Measurements from ENCODE around the gene ARX. TPM values are rescaled to one million over a fixed set of nuclear protein-coding genes. Genes with fewer than 3 reads are reported as not detected.

ARX gene
- total and polyA plus RNA-seq, 12 donors: 0.13 TPM; not detected in 11

DNA sequence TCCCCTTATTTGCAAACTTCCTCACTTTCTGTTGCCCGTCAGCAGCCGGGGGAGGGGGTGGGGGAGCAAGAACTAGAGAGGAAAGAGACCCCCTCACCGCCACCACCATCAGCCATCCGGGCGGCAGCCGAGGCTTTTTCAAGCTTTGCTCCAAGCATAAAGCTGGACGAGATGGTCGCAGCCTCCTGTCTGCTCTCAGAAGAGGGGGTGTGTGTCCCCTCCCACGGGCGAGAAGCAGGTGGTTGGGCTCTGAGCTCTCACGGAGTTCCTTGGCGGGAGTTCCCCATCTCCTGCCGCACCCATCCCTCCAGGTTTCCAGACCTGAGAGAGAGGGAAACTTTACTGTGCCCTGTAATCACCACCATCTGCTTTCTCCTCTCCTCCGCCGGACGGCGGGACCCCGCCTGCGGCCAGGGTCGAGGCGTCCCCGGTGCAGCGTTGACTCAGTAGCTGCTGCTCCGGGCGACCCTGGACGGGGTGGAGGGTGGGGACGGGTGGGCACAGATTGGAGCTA lies 4.7 kb upstream of the ARX start:
- Histone ChIP-seq H3K36me3 (no peaks in the 10 kb centered on the region), H3K27ac (no peak overlapping the region), H3K9me3 (no peaks in the 10 kb centered on the region), H3K4me3 (peak overlapping the region in 1 of 10 donors; percentile 14), H3K27me3 (peaks cover 9 to 100% (median 91%) of the 10 kb centered on the region in 7 donors), H3K4me1 (peaks cover 0 to 23% (median 11%) of the 10 kb centered on the region in 9 donors)
- DNase-seq (no peak), ATAC-seq (no peak)
- intact Hi-C loops (cut with DNase I): no loop called here
- 3% methylated on average over 13 to 16 of the region's 27 CpGs for WGBS, 2 donors
- TF ChIP-seq CTCF (IDR thresholded peaks at IDR 0.05): no peak

DNA sequence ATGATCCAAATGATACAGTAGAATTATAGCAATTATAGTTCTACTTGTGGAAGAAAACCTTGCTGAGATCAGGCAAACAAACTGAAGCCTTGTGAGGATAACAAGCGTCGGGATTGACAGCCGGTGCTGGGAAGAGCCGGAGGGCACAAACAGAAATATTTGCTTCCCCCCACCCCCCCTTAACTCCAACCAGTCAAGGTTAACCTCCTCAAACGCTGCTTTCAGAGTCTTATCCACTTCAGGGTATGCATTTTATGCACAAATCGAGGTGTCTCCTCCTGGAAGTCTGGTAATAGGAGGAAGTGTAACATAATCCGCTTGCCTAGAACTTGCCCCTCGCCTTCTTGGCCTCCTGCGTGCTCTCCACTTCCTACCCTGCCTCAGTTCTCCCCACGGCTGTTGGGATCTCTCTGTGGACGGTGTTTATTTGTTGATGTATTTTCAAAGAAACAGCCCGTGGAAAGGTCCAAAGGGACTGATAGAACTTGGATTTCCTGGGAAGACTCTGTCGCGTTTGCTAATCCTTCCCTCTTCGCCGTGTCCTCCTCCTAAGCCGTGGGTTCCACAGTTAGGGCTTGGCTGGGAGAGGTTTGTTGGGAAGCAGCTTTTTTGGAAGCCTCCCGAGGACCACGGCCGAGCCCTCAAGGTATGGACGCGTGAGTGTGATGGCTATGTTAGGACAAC lies 4.1 kb upstream of the ARX start:
- ATAC-seq: no peak
- intact Hi-C loops (cut with DNase I): no loop called here
- Histone ChIP-seq H3K9me3 (no peaks in the 10 kb centered on the region), H3K27ac (no peak overlapping the region), H3K36me3 (no peaks in the 10 kb centered on the region), H3K4me1 (peaks cover 0 to 26% (median 11%) of the 10 kb centered on the region in 9 donors), H3K4me3 (no peak overlapping the region), H3K27me3 (peaks cover 9 to 100% (median 97%) of the 10 kb centered on the region in 7 donors)
- WGBS, 2 donors: 4 to 5% methylated on average over 22 of the region's 22 CpGs
- no peak for TF ChIP-seq CTCF (IDR thresholded peaks at IDR 0.05)
- no peak for DNase-seq

DNA sequence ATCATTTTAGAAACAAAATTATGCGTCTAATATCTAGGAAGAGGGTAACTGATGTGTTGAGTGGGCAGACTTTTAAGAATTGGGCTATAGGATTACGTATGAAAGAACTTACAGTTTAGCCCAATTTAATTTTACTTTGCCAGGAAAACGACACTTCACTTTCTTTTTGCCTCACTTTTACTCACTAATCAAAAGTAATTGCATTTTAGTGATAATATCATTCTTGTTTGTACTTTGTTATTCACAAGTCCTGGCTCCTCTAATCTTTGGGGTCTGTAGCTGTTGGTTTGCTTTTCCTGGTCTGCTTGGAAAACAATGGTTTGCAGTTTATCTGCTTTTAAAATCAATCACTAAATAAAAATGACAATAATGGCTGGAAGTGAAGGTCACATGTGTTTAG lies 2.9 kb upstream of the ARX start:
- no peak for ATAC-seq
- Histone ChIP-seq H3K36me3 (no peaks in the 10 kb centered on the region), H3K4me1 (peaks cover 0 to 26% (median 13%) of the 10 kb centered on the region in 9 donors), H3K9me3 (no peaks in the 10 kb centered on the region), H3K27ac (no peak overlapping the region), H3K27me3 (peaks cover 9 to 100% (median 99%) of the 10 kb centered on the region in 7 donors), H3K4me3 (no peak overlapping the region)
- TF ChIP-seq CTCF (IDR thresholded peaks at IDR 0.05): no peak
- WGBS, 2 donors: 13 to 22% methylated on average over 3 of the region's 3 CpGs
- DNase-seq: no peak
- intact Hi-C loops (cut with DNase I): no loop called here

DNA sequence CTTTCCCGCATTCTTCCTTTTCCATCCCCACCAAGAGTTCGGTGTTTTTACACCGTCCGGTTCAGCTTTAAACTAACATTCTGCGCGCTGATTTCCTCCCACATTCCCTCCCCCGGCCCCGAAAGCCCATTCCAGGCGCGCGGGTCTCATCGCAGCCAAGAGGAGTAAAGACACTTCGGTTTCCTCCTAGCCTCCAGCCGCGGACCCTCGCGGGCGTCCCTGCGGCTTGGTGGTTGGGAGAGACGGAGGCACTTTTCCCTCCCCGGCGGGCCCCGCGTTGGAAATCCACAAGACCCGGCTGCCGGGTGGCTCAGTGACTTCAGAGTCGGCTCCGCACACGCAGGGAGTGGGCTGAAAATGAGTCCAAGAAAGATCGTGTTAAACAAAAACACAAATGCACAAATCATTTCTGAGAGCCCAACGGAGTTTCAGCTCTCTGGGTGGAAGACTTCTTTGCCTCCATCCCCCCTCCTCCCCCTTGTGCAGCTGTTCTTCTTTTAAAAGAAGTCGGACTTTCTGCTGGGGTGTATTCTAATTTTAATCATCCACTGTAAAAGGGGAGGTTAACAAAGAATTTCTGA lies 2.0 kb upstream of the ARX start:
- Histone ChIP-seq H3K9me3 (no peaks in the 10 kb centered on the region), H3K27ac (no peak overlapping the region), H3K4me3 (no peak overlapping the region), H3K36me3 (no peaks in the 10 kb centered on the region), H3K4me1 (peaks cover 0 to 30% (median 15%) of the 10 kb centered on the region in 9 donors), H3K27me3 (peaks cover 11 to 98% (median 94%) of the 10 kb centered on the region in 7 donors)
- DNase-seq (no peak), ATAC-seq (no peak)
- intact Hi-C loops (cut with DNase I): no loop called here
- TF ChIP-seq CTCF (IDR thresholded peaks at IDR 0.05): no peak
- WGBS, 2 donors: 3 to 4% methylated on average over 30 to 32 of the region's 32 CpGs

Measured in heart right ventricle (tissue), 16 donors.